ENCODE measurements around the gene RBM42. TPM values are rescaled to one million over a fixed set of nuclear protein-coding genes. Genes with fewer than 3 reads are reported as not detected.

The RBM42 gene
- total RNA-seq, 1 donor from 2014 or later = 114 TPM

DNA sequence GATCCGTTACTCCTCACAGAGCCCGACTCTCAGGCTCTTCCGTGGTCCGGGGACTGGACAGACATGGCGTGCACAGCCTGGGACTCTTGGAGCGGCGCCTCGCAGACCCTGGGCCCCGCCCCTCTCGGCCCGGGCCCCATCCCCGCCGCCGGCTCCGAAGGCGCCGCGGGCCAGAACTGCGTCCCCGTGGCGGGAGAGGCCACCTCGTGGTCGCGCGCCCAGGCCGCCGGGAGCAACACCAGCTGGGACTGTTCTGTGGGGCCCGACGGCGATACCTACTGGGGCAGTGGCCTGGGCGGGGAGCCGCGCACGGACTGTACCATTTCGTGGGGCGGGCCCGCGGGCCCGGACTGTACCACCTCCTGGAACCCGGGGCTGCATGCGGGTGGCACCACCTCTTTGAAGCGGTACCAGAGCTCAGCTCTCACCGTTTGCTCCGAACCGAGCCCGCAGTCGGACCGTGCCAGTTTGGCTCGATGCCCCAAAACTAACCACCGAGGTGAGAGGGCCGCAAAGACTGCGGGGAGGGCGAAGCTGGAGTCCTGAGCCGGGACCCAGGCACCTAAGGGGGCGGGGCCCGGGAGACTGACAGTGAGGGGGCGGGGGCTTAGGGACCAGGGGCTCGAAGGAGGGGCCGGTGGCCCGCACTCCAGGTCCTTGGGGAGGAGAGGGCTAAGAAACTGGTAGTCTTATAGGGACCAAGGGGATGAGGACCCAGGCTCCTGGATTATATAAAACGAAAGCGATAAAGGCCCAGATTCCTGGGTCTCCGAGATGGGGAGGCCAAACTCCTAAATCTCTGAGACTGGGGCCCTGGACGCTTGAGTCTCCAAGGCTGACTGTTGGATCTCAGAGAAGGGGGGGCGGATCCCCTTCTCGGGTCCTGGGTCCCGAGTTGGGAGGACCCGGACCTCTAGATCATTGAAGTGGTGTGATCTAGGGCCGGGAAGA, 14.7 kb downstream of the RBM42 start:
- DNase-seq (ENCODE audit: low read depth) = no peak
- TF ChIP-seq CTCF (conservative IDR thresholded peaks at IDR 0.05; ENCODE audit: low read depth, low read length) = no peak
- peak overlapping the region; percentile 71 for H3K4me3 ChIP-seq (ENCODE audit: low read depth, low read length)

DNA sequence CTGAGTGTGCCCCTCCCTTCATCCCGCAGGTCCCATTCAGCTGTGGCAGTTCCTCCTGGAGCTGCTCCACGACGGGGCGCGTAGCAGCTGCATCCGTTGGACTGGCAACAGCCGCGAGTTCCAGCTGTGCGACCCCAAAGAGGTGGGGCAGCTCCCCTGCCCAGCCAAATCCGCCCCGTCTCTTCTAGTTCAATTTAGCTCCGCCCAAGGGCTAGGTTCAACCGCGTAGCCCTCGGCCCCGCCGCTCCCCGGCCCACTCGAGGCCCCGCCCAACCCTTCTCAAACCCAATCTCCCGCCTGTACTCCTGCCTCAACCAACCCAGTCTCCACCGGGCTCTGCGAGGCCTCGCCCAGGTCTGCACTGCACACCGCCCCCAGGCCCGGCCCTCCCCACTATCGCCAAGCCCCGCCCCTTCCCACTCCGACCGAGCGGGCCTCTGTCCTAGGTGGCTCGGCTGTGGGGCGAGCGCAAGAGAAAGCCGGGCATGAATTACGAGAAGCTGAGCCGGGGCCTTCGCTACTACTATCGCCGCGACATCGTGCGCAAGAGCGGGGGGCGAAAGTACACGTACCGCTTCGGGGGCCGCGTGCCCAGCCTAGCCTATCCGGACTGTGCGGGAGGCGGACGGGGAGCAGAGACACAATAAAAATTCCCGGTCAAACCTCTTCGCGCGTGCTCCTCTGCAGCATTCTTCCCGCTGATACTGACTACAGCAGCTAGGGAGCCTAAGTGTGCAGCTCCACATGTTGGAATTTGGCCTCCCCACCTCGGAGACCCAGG, 15.6 kb downstream of the RBM42 start:
- H3K4me3 ChIP-seq (ENCODE audit: low read depth, low read length) = peak overlapping the region; percentile 71
- DNase-seq (ENCODE audit: low read depth) = peak; percentile 48
- no peak for TF ChIP-seq CTCF (conservative IDR thresholded peaks at IDR 0.05; ENCODE audit: low read depth, low read length)

GRCh38 chr19:35644987-35645679, 16.3 kb downstream of the RBM42 start:
- H3K4me3 ChIP-seq (ENCODE audit: low read depth, low read length) = peak overlapping the region; percentile 71
- no peak for TF ChIP-seq CTCF (conservative IDR thresholded peaks at IDR 0.05; ENCODE audit: low read depth, low read length)
- no peak for DNase-seq (ENCODE audit: low read depth)

GRCh38 chr19:35645680-35646511, 17.1 kb downstream of the RBM42 start:
- TF ChIP-seq CTCF (conservative IDR thresholded peaks at IDR 0.05; ENCODE audit: low read depth, low read length) = no peak
- no peak overlapping the region for H3K4me3 ChIP-seq (ENCODE audit: low read depth, low read length)
- DNase-seq (ENCODE audit: low read depth) = no peak

- TF ChIP-seq CTCF (conservative IDR thresholded peaks at IDR 0.05; ENCODE audit: low read depth, low read length) = no peak
- H3K4me3 ChIP-seq (ENCODE audit: low read depth, low read length) = peak within 1 kb of the TSS; percentile 85
- DNase-seq (ENCODE audit: low read depth) = peak; percentile 76
These were observed 19.5 kb downstream of the RBM42 start, which contains the start of gene COX6B1 for GRCh38 chr19:35648017-35648961. Gene COX6B1, plus strand, starts transcription at chr19:35648323. Its CDS starts 2,921 bp downstream, at chr19:35651244.

All from epithelial cell of proximal tubule (primary cell).